ENCODE measurements around the gene GNG2.

The GNG2 gene

DNA sequence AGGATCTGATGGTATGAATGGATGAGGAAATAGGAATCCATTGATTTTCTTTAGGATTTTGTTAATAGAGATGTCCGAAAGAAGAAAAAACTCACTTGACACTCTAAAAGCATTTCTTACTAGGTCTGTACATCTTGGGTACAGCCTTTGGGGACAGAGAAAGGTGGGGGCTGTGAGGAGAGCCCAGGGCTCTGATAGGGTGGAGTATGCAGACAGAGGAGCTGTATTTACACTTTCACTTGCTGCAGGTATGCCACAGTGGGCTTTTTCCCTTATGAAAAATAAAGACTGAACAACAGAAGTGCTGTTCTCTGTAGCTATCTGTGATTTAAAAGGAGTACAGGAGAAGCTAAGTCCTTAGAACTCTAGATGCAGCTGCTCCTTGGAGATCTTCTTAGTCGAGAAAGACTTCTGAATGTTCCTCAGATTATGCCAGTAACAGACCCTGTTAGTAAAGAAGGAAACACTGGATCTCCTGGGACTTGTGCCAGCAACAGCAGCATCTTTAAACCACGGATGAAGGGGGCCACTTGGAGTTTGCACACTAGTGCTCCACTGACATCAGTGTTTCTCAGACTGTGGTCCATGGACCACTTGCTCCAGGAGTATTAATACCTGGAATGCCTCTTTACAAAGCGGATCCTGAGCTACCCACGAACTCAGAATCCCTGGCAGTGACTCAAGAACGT, 109.6 kb downstream of the GNG2 start:
- H3K4me1 ChIP-seq (ENCODE audit: control insufficient read depth, insufficient read depth, low read length) = no peaks in the 10 kb centered on the region
- no peak overlapping the region for H3K27ac ChIP-seq (ENCODE audit: extremely low read depth, low read depth, low read length)
- no peak for TF ChIP-seq ZNF623 (tag by site-specific recombination; IDR thresholded peaks at IDR 0.05)
- TF ChIP-seq ZNF596 (tag by site-specific recombination; IDR thresholded peaks at IDR 0.05) = no peak
- TF ChIP-seq BCL11A (tag by site-specific recombination; IDR thresholded peaks at IDR 0.05; ENCODE audit: low read depth) = no peak
- TF ChIP-seq ZNF416 (tag by site-specific recombination; IDR thresholded peaks at IDR 0.05) = no peak
- TF ChIP-seq, protein P1, sequence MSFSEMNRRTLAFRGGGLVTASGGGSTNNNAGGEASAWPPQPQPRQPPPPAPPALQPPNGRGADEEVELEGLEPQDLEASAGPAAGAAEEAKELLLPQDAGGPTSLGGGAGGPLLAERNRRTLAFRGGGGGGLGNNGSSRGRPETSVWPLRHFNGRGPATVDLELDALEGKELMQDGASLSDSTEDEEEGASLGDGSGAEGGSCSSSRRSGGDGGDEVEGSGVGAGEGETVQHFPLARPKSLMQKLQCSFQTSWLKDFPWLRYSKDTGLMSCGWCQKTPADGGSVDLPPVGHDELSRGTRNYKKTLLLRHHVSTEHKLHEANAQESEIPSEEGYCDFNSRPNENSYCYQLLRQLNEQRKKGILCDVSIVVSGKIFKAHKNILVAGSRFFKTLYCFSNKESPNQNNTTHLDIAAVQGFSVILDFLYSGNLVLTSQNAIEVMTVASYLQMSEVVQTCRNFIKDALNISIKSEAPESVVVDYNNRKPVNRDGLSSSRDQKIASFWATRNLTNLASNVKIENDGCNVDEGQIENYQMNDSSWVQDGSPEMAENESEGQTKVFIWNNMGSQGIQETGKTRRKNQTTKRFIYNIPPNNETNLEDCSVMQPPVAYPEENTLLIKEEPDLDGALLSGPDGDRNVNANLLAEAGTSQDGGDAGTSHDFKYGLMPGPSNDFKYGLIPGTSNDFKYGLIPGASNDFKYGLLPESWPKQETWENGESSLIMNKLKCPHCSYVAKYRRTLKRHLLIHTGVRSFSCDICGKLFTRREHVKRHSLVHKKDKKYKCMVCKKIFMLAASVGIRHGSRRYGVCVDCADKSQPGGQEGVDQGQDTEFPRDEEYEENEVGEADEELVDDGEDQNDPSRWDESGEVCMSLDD (tag by site-specific recombination; IDR thresholded peaks at IDR 0.05) = no peak
- TF ChIP-seq GLIS2 (tag by site-specific recombination; IDR thresholded peaks at IDR 0.05) = no peak
- TF ChIP-seq, protein P2, sequence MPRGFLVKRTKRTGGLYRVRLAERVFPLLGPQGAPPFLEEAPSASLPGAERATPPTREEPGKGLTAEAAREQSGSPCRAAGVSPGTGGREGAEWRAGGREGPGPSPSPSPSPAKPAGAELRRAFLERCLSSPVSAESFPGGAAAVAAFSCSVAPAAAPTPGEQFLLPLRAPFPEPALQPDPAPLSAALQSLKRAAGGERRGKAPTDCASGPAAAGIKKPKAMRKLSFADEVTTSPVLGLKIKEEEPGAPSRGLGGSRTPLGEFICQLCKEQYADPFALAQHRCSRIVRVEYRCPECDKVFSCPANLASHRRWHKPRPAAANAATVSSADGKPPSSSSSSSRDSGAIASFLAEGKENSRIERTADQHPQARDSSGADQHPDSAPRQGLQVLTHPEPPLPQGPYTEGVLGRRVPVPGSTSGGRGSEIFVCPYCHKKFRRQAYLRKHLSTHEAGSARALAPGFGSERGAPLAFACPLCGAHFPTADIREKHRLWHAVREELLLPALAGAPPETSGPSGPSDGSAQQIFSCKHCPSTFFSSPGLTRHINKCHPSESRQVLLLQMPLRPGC (tag by site-specific recombination; IDR thresholded peaks at IDR 0.05) = no peak
- TF ChIP-seq SP7 (tag by site-specific recombination; IDR thresholded peaks at IDR 0.05) = no peak
- no peaks in the 10 kb centered on the region for H3K36me3 ChIP-seq (ENCODE audit: control insufficient read depth in 2 of 2, insufficient read depth in 1 of 2, low read length in 2 of 2)
- POLR2A ChIA-PET = no interaction called here
- H3K4me3 ChIP-seq (ENCODE audit: low read depth, low read length) = no peak overlapping the region
- CTCF ChIA-PET = interaction anchor here (1.0 to 1.4 kb wide), 2 partner anchors 9 to 10 kb away, joined by 4 to 6 read pairs; no protein-coding TSS in a partner anchor
- no peaks in the 10 kb centered on the region for H3K9me3 ChIP-seq (ENCODE audit: control insufficient read depth, insufficient read depth, low read depth, low read length)

DNA sequence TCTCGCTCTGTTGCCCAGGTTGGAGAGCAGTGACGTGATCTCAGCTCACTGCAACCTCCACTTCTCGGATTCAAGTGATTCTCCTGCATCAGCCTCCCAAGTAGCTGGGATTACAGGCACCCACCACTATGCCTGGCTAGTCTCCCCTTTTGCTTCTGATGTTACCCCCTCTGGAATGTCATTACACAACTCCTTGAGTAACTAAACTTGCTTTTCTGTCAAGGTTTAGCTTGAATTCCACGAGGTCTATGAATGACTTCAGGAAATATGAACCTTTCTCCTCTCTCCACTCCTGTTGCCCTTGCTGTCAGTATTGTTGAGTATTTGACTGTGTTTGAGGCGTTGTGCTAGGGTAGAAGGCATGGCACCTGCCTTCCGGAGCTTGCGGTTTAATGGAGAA, 112.2 kb downstream of the GNG2 start:
- CTCF ChIA-PET = interaction anchor here (0.6 kb wide), 2 partner anchors 72 to 119 kb away, joined by 4 read pairs; no protein-coding TSS in a partner anchor
- Histone ChIP-seq H3K27ac (ENCODE audit: extremely low read depth, low read depth, low read length) (no peak overlapping the region), H3K36me3 (ENCODE audit: control insufficient read depth in 2 of 2, insufficient read depth in 1 of 2, low read length in 2 of 2) (no peaks in the 10 kb centered on the region), H3K4me3 (ENCODE audit: low read depth, low read length) (no peak overlapping the region), H3K9me3 (ENCODE audit: control insufficient read depth, insufficient read depth, low read depth, low read length) (no peaks in the 10 kb centered on the region), H3K4me1 (ENCODE audit: control insufficient read depth, insufficient read depth, low read length) (no peaks in the 10 kb centered on the region)
- no peak for TF ChIP-seq ZNF548 (tag by site-specific recombination; IDR thresholded peaks at IDR 0.05)
- TF ChIP-seq ZNF658 (tag by site-specific recombination; IDR thresholded peaks at IDR 0.05) = no peak
- POLR2A ChIA-PET = no interaction called here

DNA sequence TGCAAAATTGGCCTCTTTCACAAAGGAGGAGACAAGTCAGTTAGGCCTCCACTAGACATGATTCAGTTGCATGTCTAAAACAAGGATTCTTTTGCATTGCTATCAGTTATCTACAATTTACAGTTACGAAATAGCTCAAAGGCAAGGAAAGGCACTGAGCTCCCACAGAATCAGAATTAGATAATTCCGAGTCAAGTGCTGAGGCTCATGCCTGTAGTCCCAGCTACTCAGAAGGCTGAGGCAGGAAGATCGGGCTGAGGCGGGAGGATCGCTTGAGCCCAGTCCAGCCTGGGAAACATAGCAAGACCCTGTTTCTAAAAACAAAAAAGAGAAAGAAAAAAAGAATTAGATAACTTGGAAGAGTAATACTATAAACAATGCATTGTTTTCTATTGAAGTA, 116.7 kb downstream of the GNG2 start:
- ChIA-PET CTCF (interaction anchor here (0.7 to 3.4 kb wide), 4 partner anchors 9 to 560 kb away, joined by 3 to 20 read pairs (median 10); no protein-coding TSS in a partner anchor), POLR2A (no interaction called here)
- H3K36me3 ChIP-seq (ENCODE audit: control insufficient read depth in 2 of 2, insufficient read depth in 1 of 2, low read length in 2 of 2) = no peaks in the 10 kb centered on the region
- H3K27ac ChIP-seq (ENCODE audit: extremely low read depth, low read depth, low read length) = no peak overlapping the region
- no peak overlapping the region for H3K4me3 ChIP-seq (ENCODE audit: low read depth, low read length)
- no peaks in the 10 kb centered on the region for H3K9me3 ChIP-seq (ENCODE audit: control insufficient read depth, insufficient read depth, low read depth, low read length)
- no peaks in the 10 kb centered on the region for H3K4me1 ChIP-seq (ENCODE audit: control insufficient read depth, insufficient read depth, low read length)
- TF ChIP-seq KLF7 (tag by site-specific recombination; IDR thresholded peaks at IDR 0.05; ENCODE audit: borderline replicate concordance) (no peak), ZNF423 (tag by site-specific recombination; IDR thresholded peaks at IDR 0.05) (no peak), ZNF776 (tag by site-specific recombination; IDR thresholded peaks at IDR 0.05; ENCODE audit: borderline replicate concordance) (no peak), OSR2 (tag by site-specific recombination; IDR thresholded peaks at IDR 0.05) (no peak), ZNF777 (tag by site-specific recombination; IDR thresholded peaks at IDR 0.05; ENCODE audit: borderline replicate concordance) (no peak), ZNF677 (tag by site-specific recombination; IDR thresholded peaks at IDR 0.05) (no peak), ZNF19 (tag by site-specific recombination; IDR thresholded peaks at IDR 0.05; ENCODE audit: low read depth) (no peak), ZNF433 (tag by site-specific recombination; IDR thresholded peaks at IDR 0.05; ENCODE audit: low read depth) (no peak)
- TF ChIP-seq, protein P3, sequence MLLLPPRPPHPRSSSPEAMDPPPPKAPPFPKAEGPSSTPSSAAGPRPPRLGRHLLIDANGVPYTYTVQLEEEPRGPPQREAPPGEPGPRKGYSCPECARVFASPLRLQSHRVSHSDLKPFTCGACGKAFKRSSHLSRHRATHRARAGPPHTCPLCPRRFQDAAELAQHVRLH (tag by site-specific recombination; IDR thresholded peaks at IDR 0.05) = no peak
- TF ChIP-seq, protein P4, sequence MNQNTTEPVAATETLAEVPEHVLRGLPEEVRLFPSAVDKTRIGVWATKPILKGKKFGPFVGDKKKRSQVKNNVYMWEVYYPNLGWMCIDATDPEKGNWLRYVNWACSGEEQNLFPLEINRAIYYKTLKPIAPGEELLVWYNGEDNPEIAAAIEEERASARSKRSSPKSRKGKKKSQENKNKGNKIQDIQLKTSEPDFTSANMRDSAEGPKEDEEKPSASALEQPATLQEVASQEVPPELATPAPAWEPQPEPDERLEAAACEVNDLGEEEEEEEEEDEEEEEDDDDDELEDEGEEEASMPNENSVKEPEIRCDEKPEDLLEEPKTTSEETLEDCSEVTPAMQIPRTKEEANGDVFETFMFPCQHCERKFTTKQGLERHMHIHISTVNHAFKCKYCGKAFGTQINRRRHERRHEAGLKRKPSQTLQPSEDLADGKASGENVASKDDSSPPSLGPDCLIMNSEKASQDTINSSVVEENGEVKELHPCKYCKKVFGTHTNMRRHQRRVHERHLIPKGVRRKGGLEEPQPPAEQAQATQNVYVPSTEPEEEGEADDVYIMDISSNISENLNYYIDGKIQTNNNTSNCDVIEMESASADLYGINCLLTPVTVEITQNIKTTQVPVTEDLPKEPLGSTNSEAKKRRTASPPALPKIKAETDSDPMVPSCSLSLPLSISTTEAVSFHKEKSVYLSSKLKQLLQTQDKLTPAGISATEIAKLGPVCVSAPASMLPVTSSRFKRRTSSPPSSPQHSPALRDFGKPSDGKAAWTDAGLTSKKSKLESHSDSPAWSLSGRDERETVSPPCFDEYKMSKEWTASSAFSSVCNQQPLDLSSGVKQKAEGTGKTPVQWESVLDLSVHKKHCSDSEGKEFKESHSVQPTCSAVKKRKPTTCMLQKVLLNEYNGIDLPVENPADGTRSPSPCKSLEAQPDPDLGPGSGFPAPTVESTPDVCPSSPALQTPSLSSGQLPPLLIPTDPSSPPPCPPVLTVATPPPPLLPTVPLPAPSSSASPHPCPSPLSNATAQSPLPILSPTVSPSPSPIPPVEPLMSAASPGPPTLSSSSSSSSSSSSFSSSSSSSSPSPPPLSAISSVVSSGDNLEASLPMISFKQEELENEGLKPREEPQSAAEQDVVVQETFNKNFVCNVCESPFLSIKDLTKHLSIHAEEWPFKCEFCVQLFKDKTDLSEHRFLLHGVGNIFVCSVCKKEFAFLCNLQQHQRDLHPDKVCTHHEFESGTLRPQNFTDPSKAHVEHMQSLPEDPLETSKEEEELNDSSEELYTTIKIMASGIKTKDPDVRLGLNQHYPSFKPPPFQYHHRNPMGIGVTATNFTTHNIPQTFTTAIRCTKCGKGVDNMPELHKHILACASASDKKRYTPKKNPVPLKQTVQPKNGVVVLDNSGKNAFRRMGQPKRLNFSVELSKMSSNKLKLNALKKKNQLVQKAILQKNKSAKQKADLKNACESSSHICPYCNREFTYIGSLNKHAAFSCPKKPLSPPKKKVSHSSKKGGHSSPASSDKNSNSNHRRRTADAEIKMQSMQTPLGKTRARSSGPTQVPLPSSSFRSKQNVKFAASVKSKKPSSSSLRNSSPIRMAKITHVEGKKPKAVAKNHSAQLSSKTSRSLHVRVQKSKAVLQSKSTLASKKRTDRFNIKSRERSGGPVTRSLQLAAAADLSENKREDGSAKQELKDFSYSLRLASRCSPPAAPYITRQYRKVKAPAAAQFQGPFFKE (tag by site-specific recombination; IDR thresholded peaks at IDR 0.05; ENCODE audit: borderline replicate concordance) = no peak
